HepG2 (cell line): ENCODE measurements around the gene GRM8. TPM values are rescaled to one million over a fixed set of nuclear protein-coding genes. Genes with fewer than 3 reads are reported as not detected.

Source experiments
- GLI4 ChIP-seq: sonication (generic); formaldehyde crosslinking; IDR thresholded peaks from 2 replicates; pipeline ENCODE4 v1.5.1; 2020; ENCODE audit warnings: missing genetic modification reagents, mild to moderate bottlenecking, moderate library complexity, borderline replicate concordance
- KIAA2018 ChIP-seq: sonication (generic); formaldehyde crosslinking; IDR thresholded peaks from 2 replicates; pipeline ENCODE4 v1.5.0; 2020; ENCODE audit warnings: mild to moderate bottlenecking, missing genetic modification reagents, borderline replicate concordance
- RORA ChIP-seq: sonication (generic); formaldehyde crosslinking; IDR thresholded peaks from 2 replicates; pipeline ENCODE4 v1.5.0; 2020; ENCODE audit warnings: mild to moderate bottlenecking, missing genetic modification reagents, moderate library complexity
- ZBTB8A ChIP-seq: sonication (generic); formaldehyde crosslinking; IDR thresholded peaks from 2 replicates; pipeline ENCODE4 v1.4.0; 2020; ENCODE audit warnings: mild to moderate bottlenecking, low read depth, missing genetic modification reagents, borderline replicate concordance
- ZNF260 ChIP-seq: sonication (generic); formaldehyde crosslinking; IDR thresholded peaks from 2 replicates; pipeline ENCODE4 v1.4.0; 2020; ENCODE audit warnings: missing genetic modification reagents, low read depth, mild to moderate bottlenecking, borderline replicate concordance
- ZNF567 ChIP-seq: sonication (generic); formaldehyde crosslinking; IDR thresholded peaks from 2 replicates; pipeline ENCODE4 v1.8.1; 2023; ENCODE audit warnings: mild to moderate bottlenecking, missing genetic modification reagents, borderline replicate concordance
- polyA plus RNA-seq, 8 experiments: library from polyadenylated mRNA; depleted of rRNA in 3 of 8; stranded (reverse) in 7 of 8; unstranded in 1 of 8; fragments of >200 nt; fragmentation: Illumina TruSeq in 4 of 8; extraction: Trizol in 4 of 8; gene quantifications; 2 replicates each; pipeline versions ENCODE4 v1.2.1 to v1.2.3, GENCODE V29; 2011 to 2016; ENCODE audit warnings: low read depth in 4 of 8, missing spikeins in 1 of 8, mixed read lengths in 1 of 8; ENCODE audit not compliant: insufficient read depth in 1 of 8
- total RNA-seq, 5 experiments: library from RNA; depleted of rRNA; stranded (reverse); fragments of >200 nt; fragmentation: Illumina TruSeq; extraction: Trizol; gene quantifications; 2 replicates each; pipeline ENCODE4 v1.2.3, GENCODE V29; 2016; ENCODE audit warnings: low read depth in 1 of 5

Gene GRM8
- total and polyA plus RNA-seq, 2 of the 13 experiments (the other 11 are each of a cell fraction or from before 2014, with no cell fraction given): not detected

- TF ChIP-seq KIAA2018 (CRISPR knock-in tag): no peak
- TF ChIP-seq GLI4: no peak
- no peak for TF ChIP-seq ZBTB8A (CRISPR knock-in tag)
- no peak for TF ChIP-seq RORA
- TF ChIP-seq ZNF567 (CRISPR knock-in tag): no peak
- no peak for TF ChIP-seq ZNF260 (CRISPR knock-in tag)
Observed at GRCh38 chr7:126803990-126804389, 448.8 kb downstream of the GRM8 start (continued).
